Stimulated activated CD8-positive, alpha-beta memory T cell treated with anti-CD3 and anti-CD28 coated beads, Interleukin-2, amount 100 ng/mL, for 48 hours (primary cell): ENCODE data around the gene MB.

Experiments
- DNase-seq, 2 donors: peaks; one replicate each; pipeline ENCODE4 v3.0.0-alpha.2; 2020; ENCODE audit warnings: low read depth in 2 of 2

MB gene

GRCh38 chr22:35594686-35595085, 22.4 kb downstream of the MB start:
- DNase-seq = no peak

GRCh38 chr22:35593891-35594470, 23.1 kb downstream of the MB start:
- no peak for DNase-seq

GRCh38 chr22:35593071-35593890, 23.8 kb downstream of the MB start:
- no peak for DNase-seq

DNA sequence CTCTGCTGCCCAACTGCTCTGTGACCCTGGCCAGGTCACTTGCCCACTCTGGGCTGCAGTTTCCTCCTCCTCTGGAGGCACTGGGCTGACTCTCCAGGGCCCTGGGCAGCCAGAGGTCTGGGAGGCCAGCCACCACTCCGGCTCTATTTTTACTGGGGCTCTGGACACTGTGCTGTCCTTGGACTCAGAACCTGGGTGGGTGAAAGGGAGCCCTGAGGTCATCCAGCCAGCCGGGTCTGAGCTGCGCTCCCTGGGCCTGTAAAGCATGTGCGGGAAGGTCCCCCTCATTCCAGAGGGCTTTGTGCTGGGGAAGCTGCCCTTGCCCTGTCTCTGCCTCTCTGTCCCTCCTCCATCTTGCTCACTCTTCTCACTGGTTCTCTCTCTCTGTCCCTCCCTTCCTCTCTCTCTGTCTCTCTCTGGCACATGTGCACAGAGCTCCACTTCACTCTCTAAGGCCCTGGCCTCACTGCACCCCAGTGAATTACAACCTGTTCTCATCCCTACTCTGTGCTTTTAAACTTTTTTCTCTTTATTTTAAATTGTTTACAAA, 24.6 kb downstream of the MB start:
- no peak for DNase-seq

- DNase-seq = no peak
These were observed 25.3 kb downstream of the MB start for GRCh38 chr22:35591714-35592417.

GRCh38 chr22:35590634-35591295, 26.4 kb downstream of the MB start:
- DNase-seq = no peak

- no peak for DNase-seq
These were observed 27.4 kb downstream of the MB start for GRCh38 chr22:35589756-35590093.

- no peak for DNase-seq
These were observed 27.9 kb downstream of the MB start for GRCh38 chr22:35589071-35589755.

DNA sequence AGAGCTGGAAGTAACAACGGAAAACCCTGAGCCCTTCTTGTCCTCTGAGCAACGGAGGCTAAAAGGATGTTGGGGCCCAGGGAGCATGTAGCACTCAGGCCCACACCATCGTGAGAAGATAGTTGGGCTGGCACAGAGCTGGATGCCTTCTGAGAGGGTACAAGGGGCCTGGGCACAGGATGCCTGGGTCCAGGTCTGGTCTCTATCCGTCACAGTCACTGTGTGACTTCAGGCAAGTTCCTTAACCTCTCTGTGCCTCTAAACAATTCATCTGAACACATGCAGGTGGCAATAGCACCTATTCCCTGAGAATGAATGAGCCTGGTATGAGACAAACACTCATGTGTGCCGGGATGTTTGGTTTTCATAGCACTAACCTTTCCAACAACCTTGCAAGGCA, 29.2 kb downstream of the MB start:
- no peak for DNase-seq

DNA sequence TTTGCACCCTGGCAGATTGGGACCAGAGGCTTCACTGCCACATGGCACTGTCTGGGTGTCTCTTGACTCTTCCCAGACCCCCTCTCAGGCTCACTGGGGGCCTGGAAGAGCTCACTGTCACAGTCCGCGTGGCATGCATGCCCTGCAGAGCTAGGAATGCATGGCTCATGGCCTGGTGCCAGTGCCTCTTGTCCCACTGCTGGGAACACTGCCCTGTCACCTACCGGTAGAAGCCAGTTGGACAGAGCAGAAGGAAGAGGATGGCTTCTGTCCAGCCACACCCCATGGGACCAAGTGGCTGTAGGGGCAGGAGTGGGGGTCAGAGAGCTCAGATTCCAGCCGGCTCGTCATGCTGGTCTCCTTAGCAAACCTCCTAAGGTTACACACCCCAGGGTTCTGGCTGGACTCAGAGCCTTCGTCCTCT, 29.7 kb downstream of the MB start:
- no peak for DNase-seq

- no peak for DNase-seq
These were observed 30.4 kb downstream of the MB start for GRCh38 chr22:35586771-35587170.

DNA sequence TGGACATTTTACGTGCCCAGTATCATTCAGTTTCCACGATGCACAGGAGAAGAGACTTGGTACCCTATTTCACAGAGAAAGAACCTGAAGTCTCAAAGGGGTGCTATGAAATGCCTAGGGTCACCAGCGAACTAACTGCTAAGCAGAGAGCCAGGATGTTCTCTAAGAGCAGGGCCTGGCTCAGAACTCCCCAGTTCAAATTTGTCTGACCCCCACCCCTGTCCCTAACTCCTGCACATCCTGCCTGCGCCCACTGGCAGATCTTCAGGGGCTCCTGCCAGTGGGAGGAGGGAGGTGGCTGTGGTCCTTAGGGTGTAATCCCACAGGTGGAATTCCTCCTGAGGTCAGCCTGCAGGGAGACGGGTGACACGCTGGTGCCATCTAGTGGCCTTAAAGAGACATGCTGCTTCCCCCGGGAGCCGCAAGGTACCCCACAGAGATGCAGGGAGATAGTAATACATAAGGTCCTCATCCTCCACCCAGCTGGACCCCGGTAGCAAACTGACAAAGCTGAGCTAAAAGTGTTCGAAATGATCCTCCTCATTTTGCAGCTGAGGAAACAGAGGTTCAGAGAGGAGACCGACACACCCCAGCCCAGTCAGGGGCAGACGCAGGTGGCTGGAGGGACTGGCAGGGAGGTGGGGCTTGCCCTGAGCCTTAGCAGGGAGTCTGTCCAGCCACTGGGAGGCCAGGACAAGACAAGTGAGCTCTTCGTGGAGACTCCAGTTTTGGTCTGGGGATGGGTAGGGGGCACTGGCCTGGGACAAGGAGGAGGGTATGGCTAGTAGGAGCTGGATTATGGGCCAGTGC, 34.1 kb downstream of the MB start:
- DNase-seq = peak in 1 of 2 donors; percentile 20

- DNase-seq = no peak
These were observed 34.8 kb downstream of the MB start for GRCh38 chr22:35582218-35582860.

- DNase-seq = no peak
These were observed 36.1 kb downstream of the MB start for GRCh38 chr22:35581023-35581413.

DNA sequence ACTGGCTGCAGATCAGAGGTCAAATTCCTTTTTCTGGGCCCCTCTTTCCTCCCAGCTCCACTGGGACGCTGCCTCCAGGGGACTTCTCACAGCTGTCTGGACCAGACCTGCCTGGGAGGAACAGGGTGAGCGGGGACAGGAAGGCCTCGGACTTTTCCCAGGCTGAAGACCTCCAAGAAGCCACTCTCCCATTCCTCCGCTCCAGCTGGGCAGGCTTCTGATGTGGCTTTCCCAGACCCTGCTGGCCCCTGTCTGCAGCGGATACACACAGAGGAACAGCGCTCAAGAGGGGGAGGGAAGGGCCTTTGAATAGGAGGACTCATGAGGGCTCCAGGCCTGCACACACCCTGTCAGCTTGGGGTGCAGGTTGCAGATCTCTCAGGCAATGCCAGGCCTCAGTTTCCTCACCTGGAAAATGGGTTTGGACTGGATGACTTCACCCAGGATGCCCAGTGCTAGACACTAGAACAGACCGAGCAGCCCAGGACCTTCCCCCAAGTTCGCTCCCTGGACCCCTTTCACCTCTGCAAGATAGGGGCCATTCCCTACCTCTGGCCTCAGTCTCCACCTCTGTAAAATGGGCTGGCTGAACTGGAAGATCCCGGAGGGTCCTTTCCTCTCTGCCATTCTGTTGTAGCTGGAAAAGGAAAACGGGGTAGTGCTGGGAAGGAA, 36.6 kb downstream of the MB start:
- DNase-seq = no peak

DNA sequence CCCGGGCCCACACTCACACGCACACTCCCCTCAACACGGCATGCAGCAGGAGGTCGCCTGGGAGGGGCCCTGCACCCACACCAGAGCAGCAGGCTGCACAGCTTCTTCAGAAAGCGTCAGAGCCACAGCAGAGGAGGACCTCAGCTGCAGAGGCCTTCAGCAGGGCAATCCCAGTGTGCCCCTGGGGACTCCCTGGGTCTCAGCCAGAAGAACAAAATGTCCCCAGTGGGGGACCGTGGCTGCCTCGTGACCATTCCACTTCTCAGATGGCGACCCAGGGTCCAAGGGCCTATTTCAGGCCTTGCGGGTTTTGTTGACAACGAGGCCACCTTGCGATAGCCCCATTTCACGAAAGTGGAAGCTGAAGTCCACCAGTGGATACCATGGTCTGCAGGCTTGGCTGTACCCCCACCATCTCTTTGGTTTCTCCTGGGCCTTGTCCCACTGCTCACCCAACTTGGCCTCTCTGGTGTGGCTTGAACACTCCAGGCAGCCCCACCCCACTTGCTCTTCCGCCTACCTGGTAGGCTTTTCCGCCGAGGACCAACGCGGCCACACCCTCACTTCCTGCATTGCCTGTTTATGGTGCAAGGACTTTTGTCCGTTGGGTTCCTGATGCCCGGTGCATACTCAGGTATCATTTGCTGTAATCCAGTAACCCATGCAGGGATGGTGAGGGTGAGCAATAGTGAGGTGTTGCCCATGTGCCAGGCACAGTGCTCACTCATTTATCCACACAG, 38.1 kb downstream of the MB start:
- DNase-seq = no peak

- no peak for DNase-seq
These were observed 39.1 kb downstream of the MB start for GRCh38 chr22:35577799-35578659.

DNA sequence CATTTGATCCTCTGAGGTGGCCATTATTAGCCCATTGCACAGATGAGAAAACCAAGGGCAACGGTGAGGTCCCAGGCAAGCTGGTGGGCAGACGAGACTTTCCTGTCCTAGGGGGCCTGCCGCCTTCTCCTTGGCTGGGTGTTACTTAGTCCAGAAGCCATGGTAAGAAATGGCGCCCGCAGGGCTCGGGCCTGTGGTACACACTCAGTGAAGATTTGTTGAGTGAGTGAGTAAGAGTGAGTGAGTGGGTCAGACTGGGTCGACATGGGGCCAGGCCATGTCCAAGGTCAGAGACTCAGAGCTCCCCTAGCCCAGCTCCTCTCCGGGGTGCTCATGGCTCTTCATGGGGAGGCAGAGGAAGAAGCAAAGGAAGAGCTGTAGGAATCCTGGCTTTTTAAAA, 40.5 kb downstream of the MB start:
- no peak for DNase-seq
